B cell (primary cell): Measurements from ENCODE around the gene YPEL4.

Experiments used
- CTCF ChIP-seq: fragments of 200-600 bp; IDR thresholded peaks from one replicate; pipeline ENCODE4 v1.8.0; 2022; ENCODE audit warnings: antibody characterized with exemption, mild to moderate bottlenecking
- EZH2 ChIP-seq: IDR thresholded peaks from 2 replicates; pipeline ENCODE4 v1.6.1; 2012; ENCODE audit warnings: borderline replicate concordance, low read depth, mild to moderate bottlenecking, moderate library complexity, low read length; ENCODE audit not compliant: insufficient read depth, poor library complexity, severe bottlenecking

GRCh38 chr11:57647960-57648800, 1.5 kb downstream of the YPEL4 start:
- TF ChIP-seq CTCF (no peak), EZH2 (no peak)
